ENCODE results near the gene CLPTM1L.
"Not testable (repeated sequence)": the region's sequence is repeated elsewhere in the genome, so short reads cannot be mapped to it uniquely, and the experiment has no call there.

Gene CLPTM1L

DNA sequence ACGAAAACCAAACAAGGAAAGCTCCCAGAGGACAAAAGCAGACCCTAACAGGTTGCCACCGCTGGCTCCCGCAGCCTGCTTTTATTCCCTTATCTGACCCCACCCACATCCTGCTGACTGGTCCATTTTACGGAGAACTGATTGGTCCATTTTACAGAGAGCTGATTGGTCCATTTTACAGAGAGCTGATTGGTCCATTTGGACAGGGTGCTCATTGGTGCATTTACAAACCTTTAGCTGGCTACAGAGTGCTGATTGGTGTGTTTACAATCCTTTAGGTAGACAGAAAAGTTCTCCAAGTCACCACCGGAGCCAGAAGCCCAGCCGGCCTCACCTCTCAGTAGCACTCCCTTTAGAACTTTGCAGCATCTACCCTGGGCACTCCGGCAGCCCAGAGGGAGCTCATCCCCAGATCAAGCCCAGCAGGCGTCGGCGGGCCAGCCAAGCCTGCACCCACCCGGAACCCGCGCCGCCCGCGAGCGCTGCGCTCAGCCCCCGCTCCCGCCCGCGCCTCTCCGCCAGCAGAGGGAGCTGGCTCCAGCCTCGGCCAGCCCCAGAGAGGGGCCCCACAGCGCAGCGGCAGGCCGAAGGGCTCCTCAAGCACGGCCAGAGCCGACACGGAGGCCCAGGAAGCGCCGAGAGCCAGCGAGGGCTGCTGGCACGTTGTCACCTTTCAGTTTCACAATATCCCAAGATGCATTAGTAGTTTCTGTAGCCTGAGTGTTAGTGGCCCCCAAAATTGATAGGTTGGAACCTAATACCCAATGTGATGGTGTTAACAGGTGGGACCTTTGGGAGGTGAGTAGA lies 35.3 kb upstream of the CLPTM1L start:
- peak; percentile 57 for DNase-seq

DNA sequence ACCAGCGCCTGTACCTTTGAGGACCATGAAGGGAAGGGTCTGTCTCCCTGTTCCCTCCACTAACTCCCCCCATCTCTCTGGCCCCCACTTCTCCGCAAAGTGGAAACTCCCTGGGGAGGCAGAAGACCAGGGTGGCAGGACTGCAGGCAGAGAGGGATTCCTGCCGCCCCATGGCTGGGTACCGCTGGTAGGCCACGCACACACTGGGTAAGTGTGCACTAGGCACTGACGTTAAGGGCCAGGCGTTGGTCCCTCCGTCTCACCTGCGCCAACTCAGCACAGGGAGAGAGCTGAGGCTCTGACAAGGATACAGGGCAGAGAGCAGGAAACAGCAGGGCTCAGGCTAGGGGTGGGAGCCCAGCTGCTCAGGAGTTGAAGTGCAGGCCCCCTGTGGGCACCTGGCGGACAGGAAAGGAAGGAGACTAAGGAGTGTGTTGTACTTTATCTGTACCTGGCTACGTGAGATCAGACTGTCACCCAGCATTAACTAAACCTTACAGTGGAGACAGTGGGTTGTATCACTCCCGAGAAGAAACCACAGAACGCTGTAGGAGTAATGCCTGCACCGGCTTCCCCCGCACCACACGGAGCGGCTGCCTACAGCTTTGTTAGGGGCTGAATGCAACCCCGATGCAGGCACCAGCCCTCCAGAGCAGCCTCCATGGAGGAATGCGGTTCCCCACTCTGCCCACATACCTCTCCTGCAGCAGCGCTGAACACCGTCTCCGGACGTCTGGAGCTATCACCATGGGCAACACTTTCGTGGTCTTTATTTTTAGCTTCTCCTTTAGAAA lies 34.2 kb upstream of the CLPTM1L start:
- DNase-seq: no peak

DNA sequence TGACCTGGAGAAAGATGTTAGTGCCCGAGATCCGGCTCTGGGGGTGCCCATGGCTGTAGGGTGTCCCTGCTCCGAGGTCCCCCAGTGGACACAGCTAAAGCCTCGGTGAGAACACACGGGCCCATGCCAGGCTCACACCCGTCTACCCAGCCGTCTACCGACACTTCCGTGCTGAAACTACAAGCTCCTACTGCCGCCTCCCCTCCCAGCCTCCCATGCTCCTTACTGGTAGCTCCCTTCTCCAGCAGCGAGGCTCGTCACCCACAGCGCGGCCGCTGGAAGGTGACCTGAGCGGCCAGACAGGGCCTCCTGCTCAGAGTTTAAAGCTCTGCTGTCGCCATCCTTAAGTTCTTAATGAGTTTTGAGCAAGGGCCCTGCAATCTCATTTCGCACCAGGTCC lies 33.2 kb upstream of the CLPTM1L start:
- DNase-seq: no peak

DNA sequence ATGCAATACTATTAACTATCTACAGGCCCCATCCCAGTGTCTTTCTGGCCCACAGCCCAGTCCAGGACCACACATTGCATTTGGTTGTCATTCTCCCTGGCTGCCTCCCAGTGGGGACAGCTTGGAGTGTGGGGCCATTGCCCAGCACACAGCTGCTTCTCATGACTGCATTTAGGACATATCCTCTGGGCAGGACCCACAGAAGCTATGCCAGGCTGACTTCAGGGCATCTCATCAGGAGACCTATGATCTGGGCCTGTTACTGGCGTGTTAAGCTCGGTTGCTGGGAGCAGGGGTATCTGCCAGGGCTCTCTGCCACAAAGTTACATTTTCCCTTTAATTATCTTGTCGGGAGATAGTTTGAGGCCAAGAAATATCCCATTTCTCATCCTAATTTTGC lies 32.1 kb upstream of the CLPTM1L start:
- DNase-seq: no peak

DNA sequence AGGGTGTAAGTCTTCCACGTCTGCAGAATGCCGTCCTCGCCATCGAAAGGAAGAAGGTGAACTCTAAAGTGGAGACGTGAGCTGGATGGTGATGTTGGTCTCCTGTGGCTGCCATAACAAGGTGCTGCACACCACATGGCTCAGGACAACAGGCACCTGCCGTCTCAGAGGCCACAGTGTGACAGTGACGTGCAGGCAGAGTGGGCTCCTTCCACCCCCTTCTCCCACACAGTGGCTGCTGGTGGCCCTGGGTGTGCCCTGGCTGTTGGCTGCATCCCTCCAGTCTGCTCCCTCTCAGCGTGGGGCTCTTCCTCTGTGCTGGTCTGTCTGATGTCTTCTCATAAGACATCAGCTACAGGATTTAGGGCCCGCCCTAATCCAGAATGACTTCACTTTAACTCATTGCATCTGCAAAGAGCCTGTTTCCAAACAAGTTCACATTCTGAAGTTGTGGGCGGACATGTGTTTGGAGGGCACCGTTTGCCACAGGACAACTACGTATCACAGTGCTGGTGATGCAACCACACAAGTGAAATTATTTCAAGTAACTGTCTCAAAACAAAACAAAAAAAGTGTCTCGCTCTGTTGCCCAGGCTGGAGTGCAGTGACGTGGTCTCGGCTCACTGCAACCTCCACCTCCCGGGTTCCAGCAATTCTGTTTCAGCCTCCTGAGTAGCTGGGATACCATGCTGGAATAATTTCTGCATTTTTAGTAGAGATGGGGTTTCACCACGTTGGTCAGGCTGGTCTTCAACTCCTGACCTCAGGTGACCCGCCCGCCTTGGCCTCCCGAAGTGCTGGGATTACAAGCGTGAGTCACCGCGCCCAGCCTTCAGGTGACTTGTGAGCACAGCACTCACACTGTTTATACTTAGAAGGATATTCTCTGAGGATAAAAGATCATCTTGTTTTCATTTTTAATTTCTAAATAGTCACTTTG lies 31.2 kb upstream of the CLPTM1L start:
- DNase-seq: no peak

DNA sequence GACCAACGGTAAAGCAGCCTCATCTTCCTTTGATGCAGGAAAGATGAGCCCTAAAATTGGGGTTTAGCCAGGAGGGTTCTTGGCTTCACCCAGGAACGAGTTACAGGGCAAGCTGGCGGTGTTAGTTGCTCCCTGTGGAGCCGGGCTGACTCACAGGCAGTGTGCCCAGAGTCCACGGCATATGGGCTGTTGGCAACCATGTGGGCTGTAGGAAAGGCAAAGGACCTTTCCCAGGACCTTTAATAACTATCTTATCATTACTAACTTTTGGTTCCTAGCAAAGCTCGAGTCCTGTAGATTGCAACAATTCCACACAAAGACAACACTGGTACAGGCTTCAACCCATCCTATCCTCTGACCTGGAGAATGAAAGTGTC lies 29.8 kb upstream of the CLPTM1L start:
- no peak for DNase-seq

DNA sequence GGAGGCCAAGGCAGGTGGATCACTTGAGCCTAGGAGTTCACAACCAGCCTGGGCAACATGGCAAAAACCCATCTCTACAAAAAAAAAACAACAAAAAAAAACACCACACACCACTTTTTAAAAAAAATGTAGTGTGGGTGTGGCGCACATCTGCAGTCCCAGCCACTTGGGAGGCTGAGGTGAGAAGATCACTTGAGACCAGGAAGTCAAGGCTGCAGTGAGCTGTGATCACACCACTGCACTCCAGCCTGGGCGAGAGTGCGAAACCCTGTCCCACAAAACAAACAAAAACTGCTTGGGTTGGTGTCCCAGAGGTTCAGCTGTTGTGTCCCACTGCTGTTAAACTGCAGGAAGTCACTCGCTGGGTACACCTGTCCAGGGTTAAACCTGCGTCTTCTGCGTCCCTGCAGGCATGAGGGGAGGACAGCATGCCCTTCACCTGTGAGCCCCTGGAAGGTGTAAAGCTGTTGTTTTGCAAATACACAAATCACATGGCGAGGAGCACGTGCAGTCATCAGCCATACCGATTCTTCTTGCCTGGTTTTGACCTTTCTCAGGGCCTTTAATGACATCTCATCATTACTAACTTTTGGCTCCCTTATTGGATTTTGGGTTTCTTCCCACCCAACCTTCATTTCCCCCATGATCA lies 29.3 kb upstream of the CLPTM1L start:
- DNase-seq: no peak

DNA sequence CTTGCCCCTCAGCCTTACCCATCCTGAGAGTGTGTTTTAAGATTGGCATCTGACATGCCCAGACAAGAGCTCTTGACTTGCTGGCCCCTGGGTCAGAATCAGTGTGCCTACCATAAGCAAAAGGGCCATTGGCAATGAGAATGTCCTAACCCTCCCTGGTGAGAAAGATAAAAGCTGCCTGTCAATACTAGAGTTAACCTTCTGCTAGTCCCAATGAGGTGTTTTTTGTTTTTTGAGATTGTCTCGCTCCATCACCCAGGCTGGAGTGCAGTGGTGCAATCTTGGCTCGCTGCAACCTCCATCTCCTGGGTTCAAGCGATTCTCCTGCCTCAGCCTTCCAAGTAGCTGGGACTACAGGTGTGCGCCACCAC lies 27.1 kb upstream of the CLPTM1L start:
- DNase-seq: not testable (repeated sequence)

DNA sequence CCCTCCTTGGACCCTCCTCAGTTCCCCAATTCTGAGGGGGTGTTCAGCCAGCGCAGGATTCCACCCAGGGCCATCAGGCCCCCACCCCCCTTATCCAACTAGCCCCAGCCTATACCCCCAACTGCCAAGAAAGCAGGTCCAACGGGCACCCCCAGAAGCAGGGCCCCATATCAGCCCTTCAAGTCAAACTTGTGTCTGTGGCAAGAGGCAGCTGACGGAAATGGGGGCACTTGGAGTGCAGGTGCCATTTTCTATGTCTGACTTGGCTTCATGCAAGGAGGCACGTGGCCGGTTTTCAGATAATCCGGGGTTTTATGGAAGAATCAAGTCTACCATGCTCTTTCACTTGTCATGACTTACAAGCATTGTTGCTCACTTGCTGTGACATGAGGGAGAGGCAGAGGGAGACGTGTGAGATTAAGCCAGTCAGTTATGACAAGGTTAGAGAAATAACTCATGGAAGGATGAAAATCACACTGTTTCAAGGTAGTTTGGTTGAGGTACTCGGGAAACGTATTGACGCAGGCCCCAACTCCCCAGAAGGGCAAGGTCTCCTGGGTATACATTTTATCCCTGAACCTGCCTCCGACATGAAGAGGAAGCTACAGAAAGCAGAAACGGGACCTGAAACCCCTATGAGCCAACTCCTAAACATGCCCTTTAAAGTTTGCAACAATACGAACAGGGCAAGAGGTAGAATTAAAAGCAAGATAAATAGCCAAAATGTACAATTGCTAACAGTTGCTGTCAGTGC lies 26.5 kb upstream of the CLPTM1L start:
- DNase-seq: no peak

DNA sequence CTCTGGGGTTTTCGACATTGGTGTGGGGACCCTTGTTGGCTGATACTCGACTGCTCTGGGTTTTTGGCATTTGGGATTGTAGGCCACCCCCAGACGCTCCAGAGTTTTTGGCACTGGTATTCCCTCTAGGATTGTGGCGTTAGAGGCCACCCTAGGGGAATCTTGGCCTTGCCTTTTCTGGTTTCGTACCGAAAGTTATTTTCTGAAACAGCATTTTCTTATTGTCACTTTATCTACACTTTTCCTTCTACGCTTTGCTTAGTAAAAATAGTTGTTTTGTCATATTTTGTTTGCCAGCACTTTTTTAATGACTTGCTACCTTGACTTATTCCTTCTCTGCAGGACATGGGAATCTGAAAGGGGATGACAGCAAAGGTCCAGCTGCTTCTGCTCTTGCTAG lies 25.1 kb upstream of the CLPTM1L start:
- DNase-seq: no peak

DNA sequence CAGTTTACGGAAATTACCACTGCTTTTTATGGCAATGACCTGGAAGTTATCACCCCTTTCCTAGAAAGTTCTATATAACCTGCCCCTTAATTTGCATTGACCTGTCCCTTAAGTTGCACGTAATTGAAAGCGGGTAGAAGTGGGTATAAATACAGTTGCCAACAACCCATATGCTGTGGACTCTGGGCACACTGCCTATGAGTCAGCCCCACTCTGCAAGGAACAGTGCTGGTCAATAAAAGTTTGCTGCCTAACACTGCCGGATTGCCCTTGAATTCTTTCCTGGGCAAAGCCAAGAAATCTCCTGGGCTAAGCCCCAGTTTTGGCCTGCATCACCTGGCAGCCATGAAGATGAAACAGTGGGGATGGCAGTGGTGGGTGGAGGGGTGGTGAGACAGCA lies 23.9 kb upstream of the CLPTM1L start:
- no peak for DNase-seq

DNA sequence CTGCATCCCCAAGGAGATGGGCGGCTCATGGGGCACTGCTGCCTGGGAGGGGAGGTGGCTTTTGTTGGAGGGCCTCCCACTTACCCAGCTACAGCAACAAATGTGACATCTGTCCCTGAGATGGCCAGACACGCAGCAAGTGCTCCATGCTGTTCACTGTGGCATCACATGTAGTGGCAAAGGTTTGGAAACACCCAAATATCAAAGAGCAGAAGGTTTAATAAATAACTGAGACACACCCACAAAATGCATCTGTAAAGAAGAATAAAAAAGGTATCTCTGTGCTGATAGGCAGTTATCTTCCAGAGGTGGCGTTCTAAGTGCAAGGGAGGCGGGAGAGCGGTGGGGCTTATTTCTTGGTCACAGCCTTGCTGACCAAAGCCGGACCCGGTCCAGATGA lies 23.3 kb upstream of the CLPTM1L start:
- no peak for DNase-seq

DNA sequence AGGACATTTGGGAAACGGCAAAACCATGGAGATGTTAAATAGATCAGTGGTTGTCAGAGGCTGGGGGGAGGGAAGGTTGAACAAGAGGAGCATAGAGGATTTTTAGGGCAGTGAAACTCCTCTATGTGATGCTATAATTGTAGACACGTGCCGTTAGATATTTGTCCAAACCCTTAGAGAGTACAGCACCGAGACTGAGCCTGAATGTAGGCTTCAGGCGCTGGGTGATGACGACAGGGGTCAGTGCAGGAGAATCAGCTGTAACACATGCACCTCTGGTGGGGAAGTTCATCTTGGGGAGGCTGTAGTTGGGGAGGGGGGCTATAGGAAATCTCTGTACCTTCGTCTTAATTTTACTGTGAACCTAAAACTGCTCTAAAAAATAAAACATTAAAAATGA lies 22.2 kb upstream of the CLPTM1L start:
- DNase-seq: no peak

DNA sequence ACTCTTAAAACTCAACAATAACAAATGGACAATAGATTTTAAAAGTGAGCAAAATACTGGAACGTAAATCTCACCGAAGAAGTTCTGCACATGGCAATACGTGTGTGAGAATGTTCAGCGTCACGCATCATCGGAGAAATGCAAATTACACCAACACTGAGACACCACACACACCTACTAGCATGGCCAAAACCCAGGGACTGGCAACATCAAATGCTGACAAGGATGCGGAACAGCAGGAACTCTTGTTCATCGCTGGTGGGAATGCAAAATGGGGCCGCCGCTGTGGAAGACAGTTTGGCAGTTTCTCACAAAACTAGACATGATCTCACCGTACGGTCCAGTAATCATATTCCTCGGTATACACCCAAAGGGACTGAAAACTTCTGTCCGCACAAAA lies 21.6 kb upstream of the CLPTM1L start:
- DNase-seq: no peak

DNA sequence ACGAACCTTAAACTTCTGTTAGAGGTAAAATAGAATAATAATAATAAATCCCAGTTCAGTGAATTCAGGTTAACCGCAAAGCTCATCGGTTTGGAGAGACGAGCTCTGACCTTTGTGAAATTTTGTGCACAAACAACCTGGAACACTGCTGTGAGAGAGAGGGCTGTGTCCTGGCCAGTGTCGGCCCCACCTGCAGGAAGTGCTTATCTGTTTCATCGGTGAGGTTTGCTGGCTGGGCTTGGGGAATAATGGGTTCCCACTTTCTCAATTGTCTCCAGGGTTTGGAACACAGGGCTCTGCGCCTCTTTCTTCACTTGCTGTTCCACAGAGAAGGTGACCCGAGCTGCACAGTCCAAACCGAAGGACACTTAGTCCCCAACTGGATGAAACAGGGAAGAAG lies 19.3 kb upstream of the CLPTM1L start:
- no peak for DNase-seq

DNA sequence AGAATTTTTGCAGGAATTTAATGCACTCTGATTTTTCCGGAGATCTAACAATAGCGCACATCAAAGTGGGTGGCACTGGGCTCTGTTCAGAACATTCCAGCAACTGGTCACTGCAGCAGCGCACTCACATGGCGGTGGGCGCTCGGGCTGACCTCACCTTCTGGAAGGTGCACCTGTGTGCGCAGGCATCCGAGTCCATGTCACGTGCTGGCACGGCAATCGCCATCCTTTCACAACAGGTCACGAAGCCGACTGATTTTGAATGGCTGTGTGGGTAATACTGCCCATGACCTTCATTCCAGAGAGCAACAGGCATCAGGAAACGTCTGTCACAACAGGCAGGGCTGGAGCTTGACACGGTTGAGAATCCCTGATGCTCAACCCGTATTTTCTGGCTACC lies 18.7 kb upstream of the CLPTM1L start:
- no peak for DNase-seq

DNA sequence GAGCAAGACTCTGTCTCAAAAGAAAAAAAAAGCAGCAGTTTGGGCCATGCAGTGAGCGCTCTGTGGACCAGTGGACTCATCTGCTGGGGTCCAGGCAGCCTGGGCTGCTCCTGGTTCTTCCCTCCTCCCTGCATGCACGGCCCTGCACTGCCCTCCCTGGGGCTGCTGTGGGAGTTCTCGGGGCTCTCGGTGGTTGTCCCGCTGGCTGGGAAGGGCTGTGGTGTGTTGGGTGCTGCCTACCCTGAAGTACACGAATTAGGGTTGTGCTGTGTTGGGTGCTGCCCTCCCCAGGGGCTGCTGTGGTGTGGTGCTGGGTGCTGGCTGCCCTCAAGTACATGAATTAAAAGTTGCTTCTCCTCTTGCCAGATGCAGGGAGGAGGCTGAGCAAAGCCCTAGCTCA lies 18.3 kb upstream of the CLPTM1L start:
- no peak for DNase-seq

DNA sequence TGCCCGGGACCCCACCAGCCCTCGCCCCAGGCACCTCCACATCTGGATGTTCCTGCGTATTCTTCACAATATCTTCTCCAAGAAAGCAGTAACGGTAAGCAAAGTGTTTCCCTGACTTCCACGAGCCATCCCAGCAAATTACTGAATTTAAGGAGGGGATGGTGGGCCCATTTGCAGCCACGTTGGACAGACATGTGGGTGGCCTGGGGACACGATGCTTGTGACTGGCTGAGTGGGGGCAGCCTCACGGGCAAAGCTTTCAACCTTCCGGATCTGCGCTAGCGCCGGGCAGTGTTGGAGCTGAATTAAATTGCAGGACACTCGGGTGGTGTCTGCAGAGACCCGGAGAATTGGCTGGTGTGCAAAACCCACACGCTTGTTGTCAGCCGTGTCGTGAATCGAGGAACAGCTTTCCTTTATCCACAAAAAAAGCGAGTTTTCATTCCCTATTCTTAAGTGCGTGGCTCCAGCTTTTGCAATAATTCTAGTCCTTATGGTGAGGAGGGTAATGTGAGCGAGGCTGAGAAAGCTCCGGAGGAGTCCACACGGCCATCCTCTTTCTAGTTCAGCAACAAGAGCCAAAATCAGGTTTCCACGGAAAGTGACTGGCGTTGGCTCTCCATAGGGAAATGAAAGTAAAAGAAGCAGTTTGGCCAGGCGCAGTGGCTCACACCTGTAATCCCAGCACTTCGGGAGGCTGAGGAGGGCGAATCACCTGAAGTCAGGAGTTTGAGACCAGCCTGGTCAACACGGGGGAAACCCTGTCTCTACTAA lies 17.5 kb upstream of the CLPTM1L start:
- no peak for DNase-seq

DNA sequence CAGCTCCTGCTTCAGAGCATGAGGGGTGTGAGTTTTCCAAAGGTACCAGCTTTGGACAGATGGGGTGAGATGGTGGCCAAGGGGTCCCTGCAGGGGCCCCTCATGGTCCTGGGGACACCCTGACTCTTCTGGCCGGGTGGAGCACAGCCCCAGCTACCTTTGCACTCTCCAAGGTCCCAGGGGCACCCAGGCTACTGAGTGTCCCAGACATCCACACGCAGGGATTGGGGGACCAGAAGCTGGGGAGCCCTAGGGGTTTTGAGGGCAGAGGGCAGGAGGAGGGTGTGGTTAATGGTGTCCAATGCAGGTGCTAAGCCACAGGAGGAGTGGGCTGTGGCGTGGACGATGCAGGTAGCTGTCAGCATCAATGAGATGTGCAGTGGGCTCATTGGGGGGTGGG lies 16.0 kb upstream of the CLPTM1L start:
- DNase-seq: no peak

DNA sequence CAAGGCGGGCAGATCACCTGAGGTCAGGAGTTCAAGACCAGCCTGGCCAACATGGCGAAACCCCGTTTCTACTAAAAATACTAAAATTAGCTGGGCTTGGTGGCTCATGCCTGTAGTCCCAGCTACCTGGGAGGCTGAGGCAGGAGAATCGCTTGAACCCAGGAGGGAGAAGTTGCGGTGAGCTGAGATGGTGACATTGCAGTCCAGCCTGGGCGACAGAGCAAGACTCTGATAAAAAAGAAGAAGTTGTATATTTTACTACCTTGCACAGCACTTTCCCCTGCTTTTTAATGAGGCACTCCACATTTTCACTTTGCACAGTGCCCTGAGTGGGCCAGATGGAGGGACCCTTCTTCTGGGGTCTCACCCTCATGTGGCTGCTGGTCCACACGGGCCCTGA lies 15.5 kb upstream of the CLPTM1L start:
- DNase-seq: not testable (repeated sequence)

DNA sequence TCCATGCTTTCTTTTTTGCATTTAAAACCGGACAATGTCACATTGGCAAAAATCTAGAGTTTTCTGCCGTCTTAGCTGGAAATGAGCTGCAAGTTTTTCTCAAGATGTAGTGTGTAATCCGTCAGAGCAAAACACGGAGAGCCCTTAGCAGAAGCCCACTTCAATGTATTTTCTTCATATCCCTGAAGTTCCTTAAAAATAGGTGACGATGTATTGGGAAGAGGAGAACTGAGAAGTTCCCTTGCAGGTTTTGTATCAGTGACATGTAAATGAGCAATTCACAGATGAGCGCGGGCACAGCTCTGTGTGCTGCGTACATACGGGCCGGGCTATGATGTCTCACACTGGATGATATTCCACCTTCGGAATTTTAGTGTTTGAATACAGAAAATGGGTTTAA lies 14.8 kb upstream of the CLPTM1L start:
- DNase-seq: no peak

All from activated CD4-positive, CD25-positive, alpha-beta regulatory T cell treated with anti-CD3 and anti-CD28 coated beads, Interleukin-2, amount 50 U/mL, for 72 hours (primary cell).